GM18909 (cell line): Measurements from ENCODE around the gene WDR19.
"Not testable (repeated sequence)": the region's sequence is repeated elsewhere in the genome, so short reads cannot be mapped to it uniquely, and the experiment has no call there.

Source experiments
- ATAC-seq: cut with Tn5 transposase; IDR thresholded peaks from one replicate; pipeline ENCODE4 v1.9.1; 2021; ENCODE audit warnings: mild to moderate bottlenecking; ENCODE audit not compliant: unreplicated experiment, poor library complexity

The WDR19 gene

GRCh38 chr4:39291686-39292085, 109.4 kb downstream of the WDR19 start:
- no peak for ATAC-seq

GRCh38 chr4:39292433-39292832, 110.1 kb downstream of the WDR19 start:
- ATAC-seq = not testable (repeated sequence)

- no peak for ATAC-seq
Measured at GRCh38 chr4:39295784-39296183, 113.5 kb downstream of the WDR19 start.

GRCh38 chr4:39302901-39303300, 120.6 kb downstream of the WDR19 start:
- no peak for ATAC-seq

- ATAC-seq = no peak
Measured at GRCh38 chr4:39303871-39304270, 121.5 kb downstream of the WDR19 start.

- no peak for ATAC-seq
Measured at GRCh38 chr4:39304651-39305050, 122.3 kb downstream of the WDR19 start.

- no peak for ATAC-seq
Measured at GRCh38 chr4:39305912-39306677, 123.8 kb downstream of the WDR19 start.

GRCh38 chr4:39308611-39309010, 126.3 kb downstream of the WDR19 start:
- ATAC-seq = no peak

GRCh38 chr4:39312816-39313215, 130.5 kb downstream of the WDR19 start:
- ATAC-seq = no peak

GRCh38 chr4:39319676-39320075, 137.3 kb downstream of the WDR19 start:
- ATAC-seq = no peak

- ATAC-seq = no peak
Measured at GRCh38 chr4:39320381-39321115, 138.2 kb downstream of the WDR19 start.

- ATAC-seq = no peak
Measured at GRCh38 chr4:39323821-39324220, 141.5 kb downstream of the WDR19 start.

- ATAC-seq = no peak
Measured at GRCh38 chr4:39324446-39324845, 142.1 kb downstream of the WDR19 start.

- no peak for ATAC-seq
Measured at GRCh38 chr4:39324897-39325613, 142.7 kb downstream of the WDR19 start.

- ATAC-seq = no peak
Measured at GRCh38 chr4:39326468-39326977, 144.2 kb downstream of the WDR19 start.

- no peak for ATAC-seq
Measured at GRCh38 chr4:39330353-39330752, 148.0 kb downstream of the WDR19 start.

GRCh38 chr4:39331191-39331590, 148.9 kb downstream of the WDR19 start:
- no peak for ATAC-seq
